SIG-M5 (cell line): ENCODE measurements around the gene MYLK.

Experiments
- DNase-seq: peaks from one replicate; lab custom pipeline; 2025; lab: John Stamatoyannopoulos, UW

The MYLK gene

GRCh38 chr3:123821920-123822319 lies 62.2 kb downstream of the MYLK start:
- DNase-seq, result no peak

DNA sequence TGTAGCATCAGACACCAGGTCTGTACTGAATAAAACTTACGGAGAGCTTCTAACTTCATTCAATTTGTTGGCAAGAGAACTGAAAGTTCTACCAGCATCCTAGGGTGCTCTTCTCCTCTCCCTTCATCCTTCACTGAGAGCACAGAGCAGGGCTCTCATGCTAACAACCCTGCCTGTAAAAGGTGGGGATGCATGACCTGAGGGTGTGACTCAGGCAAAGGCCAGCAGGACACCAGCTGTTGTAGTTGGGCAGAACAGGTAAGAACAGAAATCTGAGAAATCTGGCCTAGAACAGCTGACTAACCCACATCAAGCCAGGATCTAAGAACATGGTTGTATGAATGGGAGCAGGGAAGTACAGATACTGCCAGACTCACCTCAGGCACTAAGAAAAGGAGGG lies 64.2 kb downstream of the MYLK start:
- DNase-seq, result no peak

GRCh38 chr3:123818921-123819429 lies 65.2 kb downstream of the MYLK start:
- DNase-seq, result no peak

DNA sequence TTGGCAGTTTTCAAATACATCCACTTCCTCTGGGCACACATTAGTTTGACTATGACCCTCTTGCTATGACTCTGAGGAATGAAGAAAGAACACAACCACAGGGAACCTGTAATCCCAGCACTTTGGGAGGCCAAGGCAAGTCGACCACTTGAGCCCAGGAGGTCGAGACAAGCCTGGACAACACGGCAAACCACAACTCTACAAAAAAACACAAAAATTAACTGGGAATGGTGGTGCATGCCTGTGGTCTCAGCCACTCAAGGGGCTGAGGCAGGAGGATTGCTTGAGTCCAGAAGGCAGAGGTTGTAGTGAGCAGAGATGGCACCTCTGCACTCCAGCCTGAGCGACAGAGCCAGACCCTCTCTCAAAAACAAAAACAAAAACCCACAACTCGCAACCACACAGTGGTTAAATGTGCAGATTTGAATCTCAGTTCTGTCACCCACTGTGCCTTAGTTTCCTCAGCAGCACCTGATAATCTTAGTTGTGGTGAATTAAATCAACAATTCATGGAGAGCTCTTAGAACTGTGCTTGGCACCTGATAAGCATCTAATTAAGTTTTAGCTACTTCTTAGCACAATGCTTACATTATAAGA lies 65.7 kb downstream of the MYLK start:
- no peak for DNase-seq

DNA sequence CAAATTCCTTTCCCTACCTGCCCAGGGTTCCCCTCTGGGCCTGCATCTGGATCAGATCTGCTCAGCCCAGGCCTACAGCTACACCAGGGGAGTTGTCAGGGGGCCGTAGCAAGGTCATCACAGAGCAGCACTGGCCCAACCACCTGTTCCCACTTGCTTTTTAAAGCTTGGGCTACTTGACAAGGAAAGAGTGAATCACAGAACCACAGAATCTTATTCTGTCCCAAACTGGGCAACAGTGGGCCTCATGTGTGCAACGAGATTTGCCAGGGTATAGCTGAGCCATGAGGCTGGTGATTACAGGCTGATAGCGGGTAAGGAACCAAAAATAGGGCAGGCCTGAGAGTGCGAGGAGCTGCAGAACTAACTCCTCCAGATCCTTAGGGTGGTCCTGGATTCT lies 66.7 kb downstream of the MYLK start:
- DNase-seq, result no peak

DNA sequence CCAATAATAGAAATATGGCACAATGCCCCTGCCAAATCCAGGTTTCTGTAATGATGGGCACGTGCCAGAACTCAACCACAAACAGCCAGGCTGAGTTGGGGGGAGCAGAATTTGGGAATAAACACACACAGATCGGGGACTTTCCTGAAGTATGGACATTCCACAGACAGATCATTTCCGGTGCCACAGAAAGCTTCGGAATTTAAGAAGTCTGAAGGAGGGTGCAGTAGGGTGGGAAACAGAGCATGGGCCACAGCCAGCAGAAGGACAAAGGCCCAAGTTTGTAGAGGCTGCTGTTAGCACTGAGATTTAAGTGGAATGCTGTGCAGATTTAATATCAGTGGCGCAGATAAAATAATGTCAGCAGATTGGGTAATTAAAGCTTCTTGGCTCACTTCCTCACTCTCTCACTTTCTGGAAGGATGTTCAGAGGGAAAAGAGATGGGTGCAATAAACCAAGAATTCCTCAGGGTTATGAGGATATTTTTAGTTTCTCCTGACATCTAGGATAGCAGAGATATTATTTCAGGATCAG lies 67.4 kb downstream of the MYLK start:
- DNase-seq, result no peak

- no peak for DNase-seq
Observed at GRCh38 chr3:123815981-123816380, 68.2 kb downstream of the MYLK start.

- no peak for DNase-seq
Observed at GRCh38 chr3:123813876-123814275, 70.3 kb downstream of the MYLK start.

DNA sequence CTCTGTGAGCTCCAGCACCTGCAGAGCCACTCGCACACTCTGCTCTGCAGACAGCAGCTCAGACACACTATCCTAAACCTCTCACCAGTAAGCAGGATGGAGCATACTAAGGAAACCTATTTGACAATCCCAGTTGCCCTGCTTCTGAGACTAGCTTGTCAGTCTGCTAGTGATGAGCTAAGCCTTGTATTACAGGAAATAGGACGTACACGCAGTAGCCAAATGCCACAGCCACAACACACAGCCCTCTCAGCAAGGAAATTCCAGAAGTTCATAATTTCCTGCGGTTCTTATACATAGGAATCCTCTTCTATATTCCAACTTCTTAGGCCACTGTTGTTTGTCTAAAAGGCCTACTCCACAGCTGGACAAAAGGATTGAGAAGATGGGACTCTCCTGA lies 74.5 kb downstream of the MYLK start:
- DNase-seq, result no peak

DNA sequence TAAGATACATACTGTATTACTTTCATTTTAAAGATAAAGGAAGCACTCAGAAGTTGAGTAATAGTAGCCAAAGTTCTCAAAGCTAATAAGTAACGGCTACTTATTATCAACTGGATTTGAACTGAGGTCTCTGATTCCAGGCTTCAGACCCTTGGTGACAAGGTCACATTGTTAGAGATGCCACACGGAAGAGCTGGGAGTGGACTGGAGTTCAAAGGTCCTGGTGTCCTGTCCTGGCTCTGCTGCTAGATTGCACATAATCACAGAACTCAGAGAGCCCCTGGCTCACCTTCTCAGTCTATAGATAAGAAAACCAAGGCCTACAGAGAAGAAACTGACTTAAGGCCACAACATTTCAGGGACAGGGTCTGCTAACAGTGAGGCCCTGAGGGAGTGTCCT lies 75.3 kb downstream of the MYLK start:
- DNase-seq, result no peak

DNA sequence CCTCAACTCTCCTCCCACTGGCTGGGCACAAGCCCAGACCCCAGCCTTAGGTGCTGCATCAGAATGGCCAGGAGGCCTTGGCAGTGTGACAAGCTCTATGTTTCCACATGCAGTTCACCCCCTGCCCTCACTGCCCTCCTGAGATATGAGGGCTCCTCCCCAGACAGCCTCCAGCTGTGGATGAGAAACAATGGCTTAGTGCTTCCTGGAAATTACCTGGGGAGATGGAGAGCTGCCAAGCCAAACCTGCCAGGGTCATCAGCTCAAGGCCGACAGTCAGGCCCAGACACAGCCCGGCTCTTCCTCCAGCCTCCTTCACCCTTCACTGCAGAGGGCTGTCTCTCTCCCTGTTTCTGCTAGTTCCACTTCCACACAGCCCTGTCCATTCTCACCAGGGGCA lies 76.3 kb downstream of the MYLK start:
- DNase-seq, result no peak

DNA sequence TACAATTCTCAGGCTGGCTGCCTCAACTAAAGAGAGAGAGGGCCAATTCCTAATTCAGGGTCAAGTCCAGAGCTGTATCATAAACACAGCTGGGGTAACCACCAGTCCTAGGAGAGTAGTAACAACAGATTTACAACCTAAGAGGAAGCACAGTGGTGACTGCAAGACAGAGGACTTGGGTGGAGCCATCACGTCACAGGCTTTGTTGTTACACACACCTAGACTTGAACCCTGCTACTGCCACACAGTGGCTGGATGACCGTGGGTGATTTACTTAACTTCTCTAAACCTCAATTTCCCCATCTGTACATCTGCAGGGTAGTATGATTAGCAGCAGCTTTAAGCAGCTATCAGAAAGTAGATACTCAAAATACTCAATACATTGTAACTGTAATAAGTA lies 78.6 kb downstream of the MYLK start:
- DNase-seq, result no peak

GRCh38 chr3:123805101-123805500 lies 79.0 kb downstream of the MYLK start:
- DNase-seq, result no peak

DNA sequence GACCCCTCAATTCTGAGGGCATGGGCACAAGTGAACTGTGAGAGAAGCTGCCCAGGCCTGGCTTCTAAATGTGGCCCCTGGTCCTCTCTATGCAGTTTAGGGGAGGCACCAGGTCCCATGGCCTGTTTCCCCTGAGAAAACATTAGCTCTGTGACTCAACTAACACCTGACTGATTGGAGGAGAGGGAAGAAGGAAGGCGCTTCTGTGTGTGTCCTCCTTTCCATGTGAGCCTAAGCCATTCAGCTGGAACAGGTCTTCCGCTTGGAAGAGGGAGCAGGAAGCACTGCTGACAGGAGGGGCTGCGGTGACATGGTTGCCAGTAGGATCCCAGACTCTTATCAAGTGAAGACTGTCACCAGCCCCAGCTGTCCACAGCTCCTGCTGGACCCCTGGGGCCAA lies 79.5 kb downstream of the MYLK start:
- DNase-seq, result no peak

- DNase-seq, result no peak
Observed at GRCh38 chr3:123803521-123803920, 80.6 kb downstream of the MYLK start.

DNA sequence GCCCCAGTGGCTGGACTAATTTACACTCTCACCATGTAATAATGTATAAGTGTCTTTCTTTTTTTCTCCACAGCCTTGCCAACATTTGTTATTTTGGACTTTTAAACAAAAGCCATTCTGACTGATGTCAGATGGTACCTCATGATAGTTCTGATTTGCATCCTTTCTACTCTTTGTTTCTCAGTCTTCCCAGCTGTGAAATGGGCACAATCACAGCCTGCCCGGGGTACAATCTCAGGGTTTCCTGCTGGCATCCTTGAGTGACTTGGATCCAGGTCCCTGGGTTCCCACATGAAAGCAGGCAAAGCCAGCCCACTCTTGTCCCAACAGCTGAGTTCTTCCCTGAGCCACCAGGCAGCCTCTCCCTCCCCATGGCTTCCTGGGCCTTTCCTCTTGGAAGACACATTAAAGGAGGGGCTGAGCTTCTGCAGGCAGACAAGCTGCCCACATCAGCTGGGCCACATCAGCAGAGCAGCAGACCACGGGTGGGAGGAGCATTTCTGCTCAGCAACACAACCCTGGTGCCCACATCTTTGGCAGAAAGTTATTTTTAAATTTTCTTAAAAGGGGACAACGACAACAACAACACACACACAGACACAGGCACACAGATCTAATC lies 82.0 kb downstream of the MYLK start:
- DNase-seq, result no peak

GRCh38 chr3:123801474-123801873 lies 82.7 kb downstream of the MYLK start:
- DNase-seq, result no peak

- no peak for DNase-seq
Observed at GRCh38 chr3:123800362-123800682, 83.8 kb downstream of the MYLK start.

DNA sequence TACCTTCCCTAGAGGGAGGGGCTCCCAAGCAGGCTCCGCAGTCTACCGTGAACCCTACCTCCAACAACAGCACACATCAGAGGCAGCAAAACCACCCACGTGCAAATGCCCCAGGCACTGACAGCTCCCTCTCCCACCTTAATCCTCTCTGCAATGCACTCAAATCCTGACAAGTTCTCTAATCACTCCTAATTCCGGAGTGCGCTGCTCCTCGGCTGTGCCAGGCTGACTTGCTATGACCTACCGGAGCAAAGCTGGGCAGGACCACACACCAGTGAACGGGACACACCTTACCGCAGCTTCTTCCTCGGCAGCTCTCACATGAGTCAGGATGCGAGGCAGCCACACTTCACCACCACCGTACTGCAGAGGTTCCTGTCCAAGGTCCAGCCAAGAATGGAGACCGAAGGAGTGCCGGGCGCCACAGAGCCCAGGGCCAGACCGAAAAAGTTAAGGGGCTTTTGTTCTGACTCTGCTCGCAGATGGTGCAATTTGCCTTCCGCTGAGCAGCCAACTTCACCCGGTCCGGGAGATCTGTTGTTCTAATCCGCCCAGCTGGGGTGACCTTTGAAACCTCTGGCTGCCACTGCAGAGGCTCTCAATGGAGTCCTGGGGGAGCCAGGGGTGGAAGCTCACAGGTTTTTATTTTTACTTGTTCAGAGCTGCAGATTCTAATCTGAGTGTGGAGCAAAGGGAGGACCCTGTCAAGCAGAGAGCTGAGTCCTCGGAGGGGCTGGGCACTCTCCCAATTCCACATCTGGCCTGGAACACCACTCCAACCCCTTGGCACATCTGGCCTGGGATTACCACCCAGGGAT lies 84.4 kb downstream of the MYLK start:
- no peak for DNase-seq

- no peak for DNase-seq
Observed at GRCh38 chr3:123798550-123798949, 85.6 kb downstream of the MYLK start.

- no peak for DNase-seq
Observed at GRCh38 chr3:123795471-123796251, 88.5 kb downstream of the MYLK start.

GRCh38 chr3:123793425-123793824 lies 90.7 kb downstream of the MYLK start:
- no peak for DNase-seq
